K562 (cell line): ENCODE measurements around the gene CDK11B. TPM values are rescaled to one million over a fixed set of nuclear protein-coding genes. Genes with fewer than 3 reads are reported as not detected.

Experiments
- ARNT ChIP-seq, 2 experiments: fragments of 450-650 bp; IDR thresholded peaks; 2 replicates each; pipeline ENCODE4 v1.6.1; 2016; ENCODE audit warnings: mild to moderate bottlenecking in 1 of 2
- CBFA2T2 ChIP-seq: fragments of 450-650 bp; conservative IDR thresholded peaks from 2 replicates; pipeline ENCODE4 v1.6.1; 2017; ENCODE audit warnings: mild to moderate bottlenecking
- CBFA2T3 ChIP-seq: fragments of 450-650 bp; IDR thresholded peaks from 2 replicates; pipeline ENCODE4 v1.6.1; 2017
- CC2D1A ChIP-seq: fragments of 450-650 bp; IDR thresholded peaks from 2 replicates; pipeline ENCODE4 v1.6.1; 2017; ENCODE audit warnings: mild to moderate bottlenecking
- CTCF ChIP-seq, 3 experiments: IDR thresholded peaks in 2 of 3; conservative IDR thresholded peaks in 1 of 3; 2 replicates each; pipeline ENCODE4 v1.5.1; 2011 to 2012; ENCODE audit warnings: low read length in 3 of 3, mild to moderate bottlenecking in 3 of 3, control low read depth in 2 of 3, improper control_type of control experiment in 1 of 3, inconsistent platforms in 1 of 3, low read depth in 1 of 3, mixed read lengths in 1 of 3, moderate library complexity in 1 of 3; ENCODE audit not compliant: insufficient read depth in 2 of 3
- CTCFL ChIP-seq: IDR thresholded peaks from 2 replicates; pipeline ENCODE4 v1.6.1; 2011; ENCODE audit warnings: borderline replicate concordance, low read depth, mild to moderate bottlenecking, moderate library complexity, low read length; ENCODE audit not compliant: insufficient read depth, poor library complexity, severe bottlenecking
- ELF2 ChIP-seq: fragments of 250-450 bp; sonication (Bioruptor Pico); IDR thresholded peaks from 2 replicates; pipeline ENCODE4 v1.5.0; 2021; ENCODE audit warnings: mild to moderate bottlenecking
- JUND ChIP-seq, 2 experiments: IDR thresholded peaks; 2 replicates in 1 of 2; 3 replicates in 1 of 2; pipeline ENCODE4 v1.6.1; 2011; ENCODE audit warnings: borderline replicate concordance in 2 of 2, low read depth in 2 of 2, low read length in 2 of 2, improper control_type of control experiment in 1 of 2, missing biosample characterization in 1 of 2, missing genetic modification characterization in 1 of 2, missing genetic modification reagents in 1 of 2
- NFIC ChIP-seq: fragments of 450-650 bp; IDR thresholded peaks from 2 replicates; pipeline ENCODE4 v1.6.1; 2017; ENCODE audit warnings: mild to moderate bottlenecking, inconsistent platforms
- ZBTB33 ChIP-seq: sonication (generic); formaldehyde crosslinking; IDR thresholded peaks from 2 replicates; pipeline ENCODE4 v1.8.1; 2023; ENCODE audit warnings: mild to moderate bottlenecking, missing genetic modification reagents
- ZEB2 ChIP-seq: fragments of 450-650 bp; IDR thresholded peaks from 2 replicates; pipeline ENCODE4 v1.6.1; 2016
- ZNF778 ChIP-seq: fragments of 450-650 bp; formaldehyde crosslinking; IDR thresholded peaks from 2 replicates; pipeline ENCODE4 v1.4.0; 2020; ENCODE audit warnings: mild to moderate bottlenecking, moderate library complexity
- polyA plus RNA-seq, 8 experiments: library from polyadenylated mRNA; depleted of rRNA in 4 of 8; stranded (reverse) in 5 of 8; unstranded in 3 of 8; fragments of >200 nt; fragmentation: Nextera tagmentation in 2 of 8; fragmentation: Illumina TruSeq in 1 of 8; extraction: Ambion mirVana in 2 of 8; extraction: Trizol in 1 of 8; gene quantifications; 2 replicates each; pipeline versions ENCODE4 v1.2.1 to v1.2.3, GENCODE V29; 2011 to 2014; ENCODE audit warnings: inconsistent platforms in 1 of 8, missing spikeins in 1 of 8
- total RNA-seq, 7 experiments: library from RNA; depleted of rRNA in 6 of 7; stranded (reverse); fragments of >200 nt in 6 of 7; fragmentation: Illumina TruSeq in 2 of 7; extraction: Trizol in 2 of 7; gene quantifications; 2 replicates each; pipeline versions ENCODE4 v1.2.1 to v1.2.3, GENCODE V29; 2011 to 2021; ENCODE audit warnings: low replicate concordance in 1 of 7
- TF ChIP-seq, protein P1 (sequence below): fragments of 250-450 bp; sonication (Bioruptor Pico); IDR thresholded peaks from 2 replicates; pipeline ENCODE4 v1.5.0; 2021

Gene CDK11B
- total and polyA plus RNA-seq, 9 of the 15 experiments (the other 6 are each of a cell fraction or from before 2014, with no cell fraction given), result 2.8 to 52.2 (median 19.5) TPM

DNA sequence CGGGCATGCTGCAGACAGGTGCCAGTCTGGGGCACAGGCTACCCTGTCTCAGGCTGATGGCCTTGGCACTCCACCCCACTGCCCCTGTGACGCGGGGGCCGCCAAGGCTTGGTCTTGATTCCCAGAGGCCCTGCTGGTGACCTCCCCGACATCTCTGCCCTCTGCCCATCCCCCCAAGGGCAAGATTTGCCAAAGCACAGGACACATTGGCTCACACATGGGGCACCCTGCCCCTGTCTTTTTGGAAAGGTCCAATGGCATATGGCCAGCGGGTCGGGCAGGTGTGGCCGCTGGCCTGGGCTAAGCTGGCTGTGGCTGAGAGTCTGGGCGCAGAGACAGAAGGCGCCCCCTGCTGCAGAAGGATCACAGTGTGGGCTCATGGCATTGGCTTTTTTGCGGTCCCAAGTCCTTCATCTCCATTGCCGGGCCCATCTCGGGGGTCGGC, 38.9 kb downstream of the CDK11B start (continued):
- TF ChIP-seq CTCFL (peak; percentile 78), CTCF (IDR thresholded peaks at IDR 0.05 in 2 of 3, conservative IDR thresholded peaks at IDR 0.05 in 1 of 3; ENCODE audit: insufficient read depth in 2 of 3, low read depth in 1 of 3, low read length in 3 of 3) (peak; percentile 72 to 75 (median 73)), ELF2 (no peak), ZBTB33 (CRISPR knock-in tag) (peak; percentile 74; the same call in 1 of the 2 replicates), CC2D1A (0 out of 2 replicates have a peak, but pooled peaks have one; percentile 29), JUND (IDR thresholded peaks at IDR 0.05; ENCODE audit: borderline replicate concordance, low read depth, low read length) (no peak), JUND (tag; IDR thresholded peaks at IDR 0.05; ENCODE audit: borderline replicate concordance, low read depth, low read length) (no peak), NFIC (peak; percentile 59; the same call in 1 of the 2 replicates), ARNT (IDR thresholded peaks at IDR 0.05) (no peak), ZNF778 (CRISPR knock-in tag) (no peak), CBFA2T2 (no peak), CBFA2T3 (no peak), ZEB2 (no peak)
- TF ChIP-seq, protein P1, sequence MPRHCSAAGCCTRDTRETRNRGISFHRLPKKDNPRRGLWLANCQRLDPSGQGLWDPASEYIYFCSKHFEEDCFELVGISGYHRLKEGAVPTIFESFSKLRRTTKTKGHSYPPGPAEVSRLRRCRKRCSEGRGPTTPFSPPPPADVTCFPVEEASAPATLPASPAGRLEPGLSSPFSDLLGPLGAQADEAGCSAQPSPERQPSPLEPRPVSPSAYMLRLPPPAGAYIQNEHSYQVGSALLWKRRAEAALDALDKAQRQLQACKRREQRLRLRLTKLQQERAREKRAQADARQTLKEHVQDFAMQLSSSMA (CRISPR knock-in tag), result no peak
